ENCODE measurements around the gene ZBTB8B. TPM values are rescaled to one million over a fixed set of nuclear protein-coding genes. Genes with fewer than 3 reads are reported as not detected.
"Not testable (repeated sequence)": the region's sequence is repeated elsewhere in the genome, so short reads cannot be mapped to it uniquely, and the experiment has no call there.

ZBTB8B gene
- total RNA-seq (2014; rRNA removed; shearing (Covaris generic); ENCODE audit: low replicate concordance), result not detected in 2 replicates

GRCh38 chr1:32464716-32465577 is at the start of gene ZBTB8B:
TSS of gene ZBTB8B (plus strand) at chr1:32465072. CDS start at chr1:32470625, 5,553 bp downstream.
- no peak for DNase-seq (ENCODE audit: low read depth)

GRCh38 chr1:32421775-32422174 is 43.1 kb upstream of the ZBTB8B start:
- in situ Hi-C loops (cut with HindIII; ENCODE audit: low pct_unique_long_range_greater_than_20kb, low sequenced_read_pairs), result no loop called here

More at GRCh38 chr1:32464716-32465577, at the start of gene ZBTB8B:
- in situ Hi-C loops (cut with HindIII; ENCODE audit: low pct_unique_long_range_greater_than_20kb, low sequenced_read_pairs), result no loop called here

GRCh38 chr1:32426489-32427255 is 38.2 kb upstream of the ZBTB8B start:
- no peak for DNase-seq (ENCODE audit: low read depth)
- in situ Hi-C loops (cut with HindIII; ENCODE audit: low pct_unique_long_range_greater_than_20kb, low sequenced_read_pairs), result no loop called here

More at GRCh38 chr1:32421775-32422174, 43.1 kb upstream of the ZBTB8B start:
- no peak for DNase-seq (ENCODE audit: low read depth)

GRCh38 chr1:32427264-32427963 is 37.5 kb upstream of the ZBTB8B start:
- in situ Hi-C loops (cut with HindIII; ENCODE audit: low pct_unique_long_range_greater_than_20kb, low sequenced_read_pairs), result no loop called here
- DNase-seq (ENCODE audit: low read depth), result no peak

- peak; percentile 19 for DNase-seq (ENCODE audit: low read depth)
- in situ Hi-C loops (cut with HindIII; ENCODE audit: low pct_unique_long_range_greater_than_20kb, low sequenced_read_pairs), result no loop called here
These were observed 33.0 kb upstream of the ZBTB8B start for GRCh38 chr1:32431736-32432400.

- no peak for DNase-seq (ENCODE audit: low read depth)
- in situ Hi-C loops (cut with HindIII; ENCODE audit: low pct_unique_long_range_greater_than_20kb, low sequenced_read_pairs), result no loop called here
These were observed 26.7 kb upstream of the ZBTB8B start for GRCh38 chr1:32438136-32438535.

GRCh38 chr1:32438777-32439176 is 26.1 kb upstream of the ZBTB8B start:
- DNase-seq (ENCODE audit: low read depth); in situ Hi-C loops (cut with HindIII; ENCODE audit: low pct_unique_long_range_greater_than_20kb, low sequenced_read_pairs): not testable (repeated sequence)

- DNase-seq (ENCODE audit: low read depth); in situ Hi-C loops (cut with HindIII; ENCODE audit: low pct_unique_long_range_greater_than_20kb, low sequenced_read_pairs): not testable (repeated sequence)
These were observed 23.4 kb upstream of the ZBTB8B start for GRCh38 chr1:32441467-32441866.

GRCh38 chr1:32447469-32448185 is 17.2 kb upstream of the ZBTB8B start:
- in situ Hi-C loops (cut with HindIII; ENCODE audit: low pct_unique_long_range_greater_than_20kb, low sequenced_read_pairs), result no loop called here
- no peak for DNase-seq (ENCODE audit: low read depth)

- in situ Hi-C loops (cut with HindIII; ENCODE audit: low pct_unique_long_range_greater_than_20kb, low sequenced_read_pairs), result not testable (repeated sequence)
- DNase-seq (ENCODE audit: low read depth), result peak; percentile 10
These were observed 16.6 kb upstream of the ZBTB8B start for GRCh38 chr1:32448186-32448772.

- in situ Hi-C loops (cut with HindIII; ENCODE audit: low pct_unique_long_range_greater_than_20kb, low sequenced_read_pairs), result no loop called here
- DNase-seq (ENCODE audit: low read depth), result peak; percentile 9
These were observed 16.0 kb upstream of the ZBTB8B start for GRCh38 chr1:32448773-32449456.

GRCh38 chr1:32449457-32449831 is 15.4 kb upstream of the ZBTB8B start:
- DNase-seq (ENCODE audit: low read depth); in situ Hi-C loops (cut with HindIII; ENCODE audit: low pct_unique_long_range_greater_than_20kb, low sequenced_read_pairs): not testable (repeated sequence)

GRCh38 chr1:32454726-32455125 is 10.1 kb upstream of the ZBTB8B start:
- in situ Hi-C loops (cut with HindIII; ENCODE audit: low pct_unique_long_range_greater_than_20kb, low sequenced_read_pairs), result no loop called here
- DNase-seq (ENCODE audit: low read depth), result no peak

GRCh38 chr1:32455958-32456357 is 8.9 kb upstream of the ZBTB8B start:
- in situ Hi-C loops (cut with HindIII; ENCODE audit: low pct_unique_long_range_greater_than_20kb, low sequenced_read_pairs), result no loop called here
- DNase-seq (ENCODE audit: low read depth), result no peak

GRCh38 chr1:32458798-32459197 is 6.1 kb upstream of the ZBTB8B start:
- in situ Hi-C loops (cut with HindIII; ENCODE audit: low pct_unique_long_range_greater_than_20kb, low sequenced_read_pairs), result not testable (repeated sequence)
- peak; percentile 10 for DNase-seq (ENCODE audit: low read depth)

GRCh38 chr1:32462977-32463376 is 1.9 kb upstream of the ZBTB8B start:
- in situ Hi-C loops (cut with HindIII; ENCODE audit: low pct_unique_long_range_greater_than_20kb, low sequenced_read_pairs); DNase-seq (ENCODE audit: low read depth): not testable (repeated sequence)

Data from Caki2 (cell line).